Right lobe of liver (tissue), 6 donors: Measurements from ENCODE around the gene STK32A. TPM values are rescaled to one million over a fixed set of nuclear protein-coding genes. Genes with fewer than 3 reads are reported as not detected.

Experiments used
- ATAC-seq, 4 donors: fragments of 200-7000 bp; cut with Tn5 transposase; one replicate each; pipeline ENCODE4 v1.9.1; 2020; ENCODE audit warnings: mild to moderate bottlenecking in 4 of 4, moderate library complexity in 4 of 4
- DNase-seq, 3 donors: peaks; one replicate each; pipeline ENCODE4 v3.0.0-alpha.2; 2020
- H3K27ac ChIP-seq, 3 donors: fragments of 200-600 bp; one replicate each; pipeline ENCODE4 v1.8.0; 2022
- H3K27me3 ChIP-seq, 2 donors: fragments of 200-600 bp; one replicate each; pipeline ENCODE4 v1.8.0; 2022
- H3K36me3 ChIP-seq, 4 donors: fragments of 200-600 bp; sonication (generic) in 1 of 4; one replicate each; pipeline versions ENCODE4 v1.5.1 to v1.8.0; 2017 to 2022; ENCODE audit warnings: control low read depth in 1 of 4
- H3K4me1 ChIP-seq, 4 donors: fragments of 200-600 bp; sonication (generic) in 1 of 4; one replicate each; pipeline versions ENCODE4 v1.5.1 to v1.8.0; 2017 to 2022; ENCODE audit warnings: control low read depth in 1 of 4
- H3K4me3 ChIP-seq, 3 donors: fragments of 200-600 bp; one replicate each; pipeline ENCODE4 v1.8.0; 2022
- H3K9me3 ChIP-seq, 4 donors: fragments of 200-600 bp; sonication (generic) in 1 of 4; one replicate each; pipeline versions ENCODE4 v1.5.1 to v1.8.0; 2017 to 2022; ENCODE audit warnings: control low read depth in 1 of 4
- CTCF ChIP-seq, 4 donors: fragments of 200-600 bp in 3 of 4; fragments of 450-650 bp in 1 of 4; IDR thresholded peaks; one replicate each; pipeline versions ENCODE4 v1.5.1 to v1.8.0; 2016 to 2022; ENCODE audit warnings: antibody characterized with exemption in 4 of 4, mild to moderate bottlenecking in 2 of 4
- POLR2A ChIP-seq: fragments of 450-650 bp; IDR thresholded peaks from one replicate; pipeline ENCODE4 v1.6.1; 2017; ENCODE audit warnings: antibody characterized with exemption, mild to moderate bottlenecking
- WGBS: methylation state at CpG from one replicate; pipeline ENCODE4 v1.1.6; 2018; ENCODE audit warnings: low coverage, low lambda C conversion rate; ENCODE audit not compliant: insufficient coverage; ENCODE audit errors: missing lambda C conversion rate; 5-methylcytosine and 5-hydroxymethylcytosine counted together
- intact Hi-C, 2 donors: fragments of 100-400 bp; cut with DNase I; formaldehyde crosslinking; loops; one replicate each; pipeline versions ENCODE4 v1.11.2 to v1.14.1; 2022
- total RNA-seq, 6 experiments: library from RNA; depleted of rRNA in 2 of 6; stranded (reverse); fragments of >200 nt in 2 of 6; fragmentation: NEBNext Ultra II Directional in 3 of 6; extraction: Animal tissue kit (Norgen Biotek cat#: 25700) in 3 of 6; gene quantifications; one replicate each; pipeline versions ENCODE4 v1.1.0 to v1.2.4, GENCODE V29; 2016 to 2023
- donor health status: DM: no; HTN: yes; CAD: no.
- donor health status: DM: no; HTN: no; CAD: no.
- donor health status: DM: no; HTN: no; CAD: no.
- donor health status: DM: no; HTN: yes; CAD: no.
- donor health status: DM: no; HTN: yes; CAD: no.

Gene STK32A
- total RNA-seq, 6 experiments from 2014 or later: 0.05 to 0.42 (median 0.15) TPM; not detected in 3

GRCh38 chr5:147349241-147349640 is 114.4 kb downstream of the STK32A start:
- Histone ChIP-seq H3K9me3 (no peaks in the 10 kb centered on the region), H3K4me3 (no peak overlapping the region), H3K36me3 (no peaks in the 10 kb centered on the region), H3K4me1 (no peaks in the 10 kb centered on the region), H3K27ac (no peak overlapping the region), H3K27me3 (no peaks in the 10 kb centered on the region)
- no peak for DNase-seq
- intact Hi-C loops: no loop called here
- WGBS: 24% methylated on average over 2 of the region's 2 CpGs
- ATAC-seq: no peak
- TF ChIP-seq POLR2A (no peak), CTCF (IDR thresholded peaks at IDR 0.05) (no peak)

GRCh38 chr5:147359101-147359500 is 124.3 kb downstream of the STK32A start:
- Histone ChIP-seq H3K4me1 (no peaks in the 10 kb centered on the region), H3K9me3 (no peaks in the 10 kb centered on the region), H3K27me3 (no peaks in the 10 kb centered on the region), H3K4me3 (no peak overlapping the region), H3K27ac (no peak overlapping the region), H3K36me3 (no peaks in the 10 kb centered on the region)
- ATAC-seq (no peak), DNase-seq (no peak)
- intact Hi-C loops: no loop called here
- TF ChIP-seq POLR2A (no peak), CTCF (IDR thresholded peaks at IDR 0.05) (no peak)
- 62% methylated on average over 1 of the region's 1 CpG for WGBS

- no peak for TF ChIP-seq CTCF (IDR thresholded peaks at IDR 0.05)
- TF ChIP-seq POLR2A: no peak
- Histone ChIP-seq H3K27me3 (no peaks in the 10 kb centered on the region), H3K9me3 (no peaks in the 10 kb centered on the region), H3K27ac (no peak overlapping the region), H3K36me3 (no peaks in the 10 kb centered on the region), H3K4me1 (no peaks in the 10 kb centered on the region), H3K4me3 (no peak overlapping the region)
- 65% methylated on average over 2 of the region's 2 CpGs for WGBS
- no peak for DNase-seq
- no peak for ATAC-seq
- intact Hi-C loops: no loop called here
These were observed 124.8 kb downstream of the STK32A start for GRCh38 chr5:147359581-147359980.

GRCh38 chr5:147360816-147361215 is 126.0 kb downstream of the STK32A start:
- WGBS: 70% methylated on average over 2 of the region's 2 CpGs
- no peak overlapping the region for H3K27ac ChIP-seq
- ATAC-seq: no peak

More at GRCh38 chr5:147360816-147361215, 126.0 kb downstream of the STK32A start:
- TF ChIP-seq CTCF (IDR thresholded peaks at IDR 0.05) (no peak), POLR2A (no peak)
- DNase-seq: no peak
- Histone ChIP-seq H3K27me3 (no peaks in the 10 kb centered on the region), H3K36me3 (no peaks in the 10 kb centered on the region), H3K4me3 (no peak overlapping the region), H3K9me3 (no peaks in the 10 kb centered on the region), H3K4me1 (no peaks in the 10 kb centered on the region)
- intact Hi-C loops: no loop called here
